HuH-7.5 (cell line): ENCODE results near the gene DNAJB13.

Experiments used
- DNase-seq: peaks from one replicate; pipeline ENCODE4 v3.0.0; 2011; ENCODE audit warnings: low spot score

DNAJB13 gene

GRCh38 chr11:74015919-74016684 is 65.3 kb downstream of the DNAJB13 start:
- DNase-seq = no peak

DNA sequence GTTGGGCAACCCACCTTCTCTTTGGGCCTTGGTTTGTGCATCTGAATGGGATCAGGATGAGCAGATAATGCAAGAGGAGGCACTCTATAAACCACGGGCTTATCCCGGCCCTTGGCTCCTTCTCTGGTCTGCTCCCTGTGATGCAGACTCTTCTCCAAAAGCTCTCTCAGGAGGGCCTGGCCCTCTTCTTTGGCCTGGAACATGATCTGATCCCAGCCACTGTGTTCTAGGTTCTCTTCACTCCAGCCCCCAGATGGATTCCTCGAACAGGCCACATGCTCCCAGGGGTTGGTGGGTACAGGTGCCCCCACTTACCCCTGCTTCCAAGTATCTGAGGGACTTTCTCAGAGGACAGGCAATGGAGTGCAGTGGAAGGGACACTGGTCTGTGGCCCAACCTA is 66.8 kb downstream of the DNAJB13 start:
- DNase-seq = no peak

DNA sequence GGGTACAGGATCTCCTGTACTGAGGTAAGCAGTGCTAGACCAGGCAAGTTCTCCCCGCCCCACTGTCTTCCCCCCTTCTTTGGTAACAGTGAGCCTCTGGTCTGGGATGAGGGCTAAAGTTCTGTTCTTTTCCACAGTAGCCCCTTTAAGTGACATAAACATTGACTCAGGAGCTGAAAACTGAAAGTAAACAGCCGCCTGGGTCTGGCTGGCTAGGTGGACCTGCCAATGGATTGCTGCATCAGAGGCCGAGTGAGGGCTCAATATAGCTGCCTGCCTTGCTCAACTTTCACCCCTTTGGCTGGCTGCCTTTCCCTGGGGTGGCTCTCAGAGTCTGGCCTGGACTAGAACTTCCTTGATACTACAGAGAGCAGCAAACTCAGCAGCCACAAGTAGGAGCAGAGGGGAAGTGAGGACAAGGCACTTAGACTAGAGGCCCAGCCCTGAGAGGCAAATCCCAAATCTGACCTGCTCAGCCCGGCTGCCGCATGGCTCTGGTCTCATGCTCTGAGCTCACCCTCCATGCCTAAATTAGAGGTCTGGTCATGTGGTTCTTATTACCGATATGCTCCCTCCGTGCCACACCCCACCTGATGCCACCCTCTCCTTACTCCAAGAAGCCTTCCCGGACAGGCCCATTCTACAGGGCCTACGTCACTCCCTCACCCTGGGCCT is 67.6 kb downstream of the DNAJB13 start:
- peak; percentile 51 for DNase-seq

- peak; percentile 23 for DNase-seq
Measured at GRCh38 chr11:74019104-74019738, 68.4 kb downstream of the DNAJB13 start.

DNA sequence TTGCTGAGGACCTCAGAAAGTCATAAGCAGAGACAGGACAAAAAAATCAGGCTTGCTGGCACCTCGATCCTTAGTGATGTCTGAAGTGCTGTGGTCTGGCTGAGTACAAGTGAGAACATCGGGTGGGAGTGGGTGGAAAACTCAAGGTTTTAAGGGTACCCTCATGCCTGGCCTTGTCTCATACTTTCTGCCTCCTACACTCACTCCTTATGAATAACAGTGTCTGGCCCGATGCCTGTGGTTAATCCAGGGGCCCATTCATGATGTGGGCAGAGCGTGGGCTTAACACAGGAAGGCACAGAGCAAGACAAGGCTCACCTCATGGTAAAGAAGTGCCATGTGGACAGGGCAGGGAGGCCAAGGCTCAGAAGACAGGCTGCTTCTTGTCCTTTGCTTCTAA is 69.0 kb downstream of the DNAJB13 start:
- no peak for DNase-seq
